ENCODE data around the gene C1orf210. TPM values are rescaled to one million over a fixed set of nuclear protein-coding genes. Genes with fewer than 3 reads are reported as not detected.

C1orf210 gene
- total RNA-seq, 2 experiments from 2014 or later, result not detected

DNA sequence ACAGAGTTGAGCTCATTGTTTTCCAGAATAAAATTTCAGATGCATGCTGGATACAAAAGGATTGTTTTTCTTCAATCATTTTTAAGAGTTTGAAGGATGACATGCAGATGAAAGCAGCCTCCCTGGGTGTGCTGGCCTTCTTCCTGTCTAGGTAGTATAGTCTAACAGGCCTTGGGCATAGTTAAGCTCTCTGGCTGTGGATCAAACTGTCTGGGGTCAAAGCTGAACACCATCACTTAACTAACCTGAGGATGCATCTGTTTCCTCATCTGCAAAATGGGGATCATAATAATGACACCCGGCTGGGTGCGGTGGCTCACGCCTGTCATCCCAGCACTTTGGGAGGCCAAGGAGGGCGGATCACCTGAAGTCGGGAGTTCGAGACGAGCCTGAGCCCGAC, 9.4 kb upstream of the C1orf210 start:
- POLR2A ChIA-PET, result interaction anchor here (0.7 to 0.9 kb wide), 2 partner anchors 20 to 355 kb away, joined by 3 to 6 read pairs; partner anchors contain the start of gene KDM4A
- no peak for DNase-seq
- H3K9me3 Mint-ChIP-seq, result no peaks in the 10 kb centered on the region
- CTCF ChIA-PET, result no interaction called here
- peaks cover 21% of the 10 kb centered on the region for H3K4me1 Mint-ChIP-seq
- H3K27ac Mint-ChIP-seq, result no peak overlapping the region
- H3K4me3 Mint-ChIP-seq, result no peak overlapping the region
- no peaks in the 10 kb centered on the region for H3K36me3 Mint-ChIP-seq (ENCODE audit: low read depth)
- H3K27me3 Mint-ChIP-seq, result no peaks in the 10 kb centered on the region

DNA sequence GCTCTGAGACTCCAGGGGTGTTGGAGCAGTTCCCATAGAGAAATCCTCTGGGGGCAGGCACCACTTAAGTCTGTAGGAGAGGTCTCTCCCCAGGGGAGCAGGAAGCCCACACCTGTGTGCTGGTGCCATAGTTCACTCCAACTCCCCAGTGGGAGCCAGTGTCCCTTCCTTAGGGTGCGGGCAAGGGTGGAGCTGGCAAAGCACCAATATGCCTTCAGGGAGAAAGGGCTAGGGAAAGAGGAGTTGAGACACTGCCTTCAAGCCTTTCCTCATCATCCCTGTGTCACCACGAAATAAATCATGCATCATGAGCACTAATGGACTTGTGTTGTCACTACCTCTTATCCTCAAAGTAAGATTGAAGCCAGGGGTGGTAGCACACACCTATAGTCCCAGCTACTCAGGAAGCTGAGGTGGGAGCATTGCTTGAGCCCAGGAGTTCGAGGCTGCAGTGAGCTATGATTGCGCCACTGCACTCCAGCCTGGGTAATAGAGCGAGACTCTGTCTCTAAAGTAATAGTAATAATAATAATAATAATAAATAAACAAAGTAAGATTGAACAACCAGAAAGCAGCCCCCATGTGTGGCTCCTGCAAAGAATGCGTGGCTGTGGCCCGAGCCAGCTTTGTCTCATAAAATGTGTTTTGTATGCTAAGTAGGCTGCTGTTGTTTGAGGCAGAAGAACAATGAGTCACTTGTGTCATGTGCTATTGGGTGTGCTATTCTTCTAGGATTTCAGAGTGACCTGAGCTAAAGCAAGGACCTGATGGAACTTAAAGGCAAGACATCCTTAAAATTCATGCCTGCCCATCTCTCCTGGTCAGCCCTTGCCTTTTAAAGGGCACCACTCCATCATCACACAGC, 8.7 kb upstream of the C1orf210 start:
- Mint-ChIP-seq H3K4me1 (peaks cover 21% of the 10 kb centered on the region), H3K36me3 (ENCODE audit: low read depth) (no peaks in the 10 kb centered on the region), H3K27me3 (no peaks in the 10 kb centered on the region), H3K4me3 (no peak overlapping the region), H3K27ac (no peak overlapping the region), H3K9me3 (no peaks in the 10 kb centered on the region)
- ChIA-PET POLR2A (interaction anchor here (0.9 to 1.1 kb wide), 2 partner anchors 20 to 161 kb away, joined by 3 to 6 read pairs; no protein-coding TSS in a partner anchor), CTCF (interaction anchor here (1.3 kb wide), 1 partner anchor 17 kb away, joined by 3 read pairs; no protein-coding TSS in a partner anchor)
- DNase-seq, result no peak

- no peak for DNase-seq
- H3K4me3 Mint-ChIP-seq, result no peak overlapping the region
- peaks cover 21% of the 10 kb centered on the region for H3K4me1 Mint-ChIP-seq
- H3K27ac Mint-ChIP-seq, result no peak overlapping the region
- POLR2A ChIA-PET, result interaction anchor here (1.1 kb wide), 1 partner anchor 162 kb away, joined by 3 read pairs; no protein-coding TSS in a partner anchor
- no peaks in the 10 kb centered on the region for H3K36me3 Mint-ChIP-seq (ENCODE audit: low read depth)
- H3K27me3 Mint-ChIP-seq, result peaks cover 4% of the 10 kb centered on the region
- CTCF ChIA-PET, result interaction anchor here (1.3 kb wide), 1 partner anchor 16 kb away, joined by 3 read pairs; no protein-coding TSS in a partner anchor
- no peaks in the 10 kb centered on the region for H3K9me3 Mint-ChIP-seq
Observed at GRCh38 chr1:43293176-43293575, 7.8 kb upstream of the C1orf210 start.

- no peak overlapping the region for H3K27ac Mint-ChIP-seq
- H3K9me3 Mint-ChIP-seq, result no peaks in the 10 kb centered on the region
- ChIA-PET POLR2A (interaction anchor here (1.1 kb wide), 1 partner anchor 162 kb away, joined by 3 read pairs; no protein-coding TSS in a partner anchor), CTCF (interaction anchor here (0.6 to 1.3 kb wide), 2 partner anchors 15 to 569 kb away, joined by 3 read pairs; no protein-coding TSS in a partner anchor)
- DNase-seq, result no peak
- H3K4me3 Mint-ChIP-seq, result no peak overlapping the region
- peaks cover 21% of the 10 kb centered on the region for H3K4me1 Mint-ChIP-seq
- H3K36me3 Mint-ChIP-seq (ENCODE audit: low read depth), result no peaks in the 10 kb centered on the region
- H3K27me3 Mint-ChIP-seq, result peaks cover 4% of the 10 kb centered on the region
Observed at GRCh38 chr1:43292679-43293078, 7.3 kb upstream of the C1orf210 start.

GRCh38 chr1:43292216-43292615, 6.8 kb upstream of the C1orf210 start:
- DNase-seq, result no peak
- POLR2A ChIA-PET, result no interaction called here
- Mint-ChIP-seq H3K27me3 (peaks cover 5% of the 10 kb centered on the region), H3K4me1 (peaks cover 21% of the 10 kb centered on the region), H3K4me3 (no peak overlapping the region), H3K9me3 (no peaks in the 10 kb centered on the region), H3K36me3 (ENCODE audit: low read depth) (no peaks in the 10 kb centered on the region), H3K27ac (no peak overlapping the region)
- CTCF ChIA-PET, result interaction anchor here (0.6 kb wide), 1 partner anchor 569 kb away, joined by 3 read pairs; no protein-coding TSS in a partner anchor

DNA sequence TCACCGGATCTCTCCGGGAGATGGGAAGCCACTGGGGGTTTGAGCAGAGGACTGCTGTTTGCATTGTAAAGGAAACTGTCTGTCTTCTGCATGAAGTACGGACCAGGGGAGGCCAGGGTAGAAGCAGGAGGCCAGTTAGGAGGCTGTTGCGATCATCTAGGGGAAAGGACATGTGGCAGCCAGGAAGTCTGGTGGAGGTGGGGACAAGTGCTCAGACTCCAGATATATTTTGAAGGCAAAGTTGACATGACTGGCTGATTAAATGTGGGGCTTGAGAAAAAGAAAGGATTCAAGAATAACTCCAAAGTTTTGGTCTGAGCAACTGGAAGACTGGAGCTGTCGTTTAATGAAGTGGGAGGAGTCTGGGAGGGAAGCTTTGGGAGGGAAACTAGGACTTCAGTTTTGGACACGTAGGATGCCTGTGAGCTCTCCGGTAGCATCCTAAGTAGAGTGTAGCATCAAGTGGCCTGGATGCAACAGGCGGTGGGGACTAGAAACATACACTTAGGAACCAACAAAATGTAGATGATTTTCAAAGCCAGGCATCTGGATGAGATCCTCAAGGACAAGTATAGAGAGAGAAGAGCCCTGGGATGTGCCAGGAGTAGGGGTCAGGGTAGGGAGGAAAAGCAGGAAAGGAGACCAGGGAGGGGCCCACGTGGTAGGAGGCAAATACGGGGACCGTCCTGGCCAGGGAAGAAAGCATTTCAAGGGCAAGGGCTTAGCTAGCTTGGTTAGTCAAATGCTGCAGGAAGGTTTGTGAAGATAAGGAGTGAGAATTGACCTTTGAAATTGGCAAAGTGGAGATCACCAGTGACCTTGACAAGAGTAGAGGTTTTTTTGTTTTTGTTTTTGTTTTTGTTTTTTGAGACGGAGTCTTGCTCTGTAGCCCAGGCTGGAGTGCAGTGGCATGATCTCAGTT, 3.7 kb upstream of the C1orf210 start:
- peaks cover 8% of the 10 kb centered on the region for H3K27me3 Mint-ChIP-seq
- H3K9me3 Mint-ChIP-seq, result no peaks in the 10 kb centered on the region
- CTCF ChIA-PET, result no interaction called here
- no peak overlapping the region for H3K27ac Mint-ChIP-seq
- peaks cover 1% of the 10 kb centered on the region for H3K4me1 Mint-ChIP-seq
- POLR2A ChIA-PET, result no interaction called here
- no peaks in the 10 kb centered on the region for H3K36me3 Mint-ChIP-seq (ENCODE audit: low read depth)
- no peak overlapping the region for H3K4me3 Mint-ChIP-seq
- no peak for DNase-seq

- no peak for DNase-seq
- H3K27me3 Mint-ChIP-seq, result peaks cover 8% of the 10 kb centered on the region
- H3K4me3 Mint-ChIP-seq, result no peak overlapping the region
- H3K9me3 Mint-ChIP-seq, result no peaks in the 10 kb centered on the region
- no peaks in the 10 kb centered on the region for H3K4me1 Mint-ChIP-seq
- ChIA-PET POLR2A (no interaction called here), CTCF (no interaction called here)
- no peaks in the 10 kb centered on the region for H3K36me3 Mint-ChIP-seq (ENCODE audit: low read depth)
- H3K27ac Mint-ChIP-seq, result no peak overlapping the region
Observed at GRCh38 chr1:43288058-43288784, 2.8 kb upstream of the C1orf210 start.

- Mint-ChIP-seq H3K4me1 (no peaks in the 10 kb centered on the region), H3K27ac (no peak overlapping the region), H3K36me3 (ENCODE audit: low read depth) (no peaks in the 10 kb centered on the region), H3K27me3 (peaks cover 8% of the 10 kb centered on the region), H3K4me3 (no peak overlapping the region), H3K9me3 (no peaks in the 10 kb centered on the region)
- ChIA-PET CTCF (no interaction called here), POLR2A (no interaction called here)
- DNase-seq, result no peak
Observed at GRCh38 chr1:43286533-43286932, 1.2 kb upstream of the C1orf210 start.

GRCh38 chr1:43286115-43286514, 734 bp upstream of the C1orf210 start:
- no peaks in the 10 kb centered on the region for H3K36me3 Mint-ChIP-seq (ENCODE audit: low read depth)
- no peak overlapping the region for H3K4me3 Mint-ChIP-seq
- peaks cover 8% of the 10 kb centered on the region for H3K27me3 Mint-ChIP-seq
- no peak overlapping the region for H3K27ac Mint-ChIP-seq
- H3K4me1 Mint-ChIP-seq, result no peaks in the 10 kb centered on the region
- no peak for DNase-seq
- H3K9me3 Mint-ChIP-seq, result no peaks in the 10 kb centered on the region
- ChIA-PET CTCF (no interaction called here), POLR2A (no interaction called here)

GRCh38 chr1:43284546-43285110, 753 bp downstream of the C1orf210 start:
- ChIA-PET CTCF (no interaction called here), POLR2A (no interaction called here)
- no peaks in the 10 kb centered on the region for H3K4me1 Mint-ChIP-seq
- DNase-seq, result no peak
- no peak overlapping the region for H3K4me3 Mint-ChIP-seq
- H3K36me3 Mint-ChIP-seq (ENCODE audit: low read depth), result no peaks in the 10 kb centered on the region
- no peaks in the 10 kb centered on the region for H3K9me3 Mint-ChIP-seq
- H3K27ac Mint-ChIP-seq, result no peak overlapping the region
- H3K27me3 Mint-ChIP-seq, result peaks cover 8% of the 10 kb centered on the region

DNA sequence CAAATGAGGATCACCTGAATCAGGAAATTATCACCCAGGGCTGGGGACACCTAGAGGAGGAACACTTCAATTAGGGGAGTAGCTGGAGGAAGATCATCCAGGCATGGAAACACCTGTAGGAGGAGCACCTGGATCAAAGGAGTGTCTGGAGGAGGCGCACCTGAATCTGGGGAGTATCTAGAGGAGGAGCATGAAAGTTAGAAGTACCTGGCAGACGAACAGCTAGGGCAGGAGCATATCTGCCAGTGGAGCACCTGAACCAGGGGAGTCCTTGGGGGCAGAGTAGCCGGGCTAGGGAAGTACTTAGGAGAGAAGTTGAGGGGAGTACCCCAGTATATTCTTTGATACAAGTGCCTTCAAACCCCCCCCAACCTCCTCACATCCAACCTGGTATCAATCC, 1.3 kb downstream of the C1orf210 start:
- ChIA-PET POLR2A (no interaction called here), CTCF (no interaction called here)
- H3K36me3 Mint-ChIP-seq (ENCODE audit: low read depth), result no peaks in the 10 kb centered on the region
- H3K27me3 Mint-ChIP-seq, result peaks cover 8% of the 10 kb centered on the region
- DNase-seq, result no peak
- H3K27ac Mint-ChIP-seq, result no peak overlapping the region
- no peaks in the 10 kb centered on the region for H3K9me3 Mint-ChIP-seq
- no peak overlapping the region for H3K4me3 Mint-ChIP-seq
- H3K4me1 Mint-ChIP-seq, result no peaks in the 10 kb centered on the region

Measured in activated CD4-positive, alpha-beta memory T cell treated with anti-CD3 and anti-CD28 coated beads, Interleukin-2, amount 10 ng/mL, durations not matched to agents 7 days and 5 days (primary cell).